K562 (cell line): ENCODE data around the gene S100G.

ENCODE experiments used
- POLR3A ChIP-seq: IDR thresholded peaks from 2 replicates; pipeline ENCODE4 v1.6.1; 2011; ENCODE audit warnings: borderline replicate concordance, mild to moderate bottlenecking, moderate library complexity; ENCODE audit not compliant: insufficient read length, insufficient read depth; ENCODE audit errors: extremely low read depth
- TARDBP ChIP-seq: fragments of 450-650 bp; IDR thresholded peaks from 2 replicates; pipeline ENCODE4 v1.6.1; 2016
- TF ChIP-seq, protein P1 (sequence below), 3 experiments: IDR thresholded peaks in 2 of 3; conservative IDR thresholded peaks in 1 of 3; 2 replicates each; pipeline ENCODE4 v1.5.1; 2011 to 2012; ENCODE audit warnings: low read length in 3 of 3, mild to moderate bottlenecking in 3 of 3, control low read depth in 2 of 3, improper control_type of control experiment in 1 of 3, inconsistent platforms in 1 of 3, low read depth in 1 of 3, mixed read lengths in 1 of 3, moderate library complexity in 1 of 3; ENCODE audit not compliant: insufficient read depth in 2 of 3

DNA sequence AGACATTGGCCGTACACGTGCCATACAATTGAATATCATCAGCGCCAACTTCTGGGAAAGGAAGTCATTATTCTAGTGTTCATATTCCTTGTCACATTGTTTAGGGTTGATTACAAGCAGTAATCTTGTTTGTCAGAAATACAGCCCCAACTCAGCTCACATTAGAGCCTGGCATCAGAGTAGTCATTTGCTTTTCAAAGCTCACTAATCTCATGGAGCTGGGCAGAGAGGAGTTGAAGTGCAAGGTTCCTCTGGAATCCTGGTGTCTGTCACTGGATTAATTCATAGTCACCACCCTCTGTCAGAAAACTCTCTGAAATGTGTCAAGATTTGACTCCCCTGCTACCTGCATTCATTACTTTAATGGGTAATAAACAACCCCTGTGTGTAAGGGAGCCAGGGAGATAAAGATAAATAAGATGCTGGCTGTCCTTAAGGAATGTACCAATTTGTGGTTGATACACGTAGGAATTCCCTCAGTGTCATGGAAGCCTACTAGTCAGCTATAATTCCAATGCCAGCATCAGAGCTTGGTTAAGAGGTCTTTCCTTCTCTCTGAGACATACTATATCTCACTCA, 43.7 kb upstream of the S100G start:
- no peak for TF ChIP-seq TARDBP
- TF ChIP-seq, protein P1, sequence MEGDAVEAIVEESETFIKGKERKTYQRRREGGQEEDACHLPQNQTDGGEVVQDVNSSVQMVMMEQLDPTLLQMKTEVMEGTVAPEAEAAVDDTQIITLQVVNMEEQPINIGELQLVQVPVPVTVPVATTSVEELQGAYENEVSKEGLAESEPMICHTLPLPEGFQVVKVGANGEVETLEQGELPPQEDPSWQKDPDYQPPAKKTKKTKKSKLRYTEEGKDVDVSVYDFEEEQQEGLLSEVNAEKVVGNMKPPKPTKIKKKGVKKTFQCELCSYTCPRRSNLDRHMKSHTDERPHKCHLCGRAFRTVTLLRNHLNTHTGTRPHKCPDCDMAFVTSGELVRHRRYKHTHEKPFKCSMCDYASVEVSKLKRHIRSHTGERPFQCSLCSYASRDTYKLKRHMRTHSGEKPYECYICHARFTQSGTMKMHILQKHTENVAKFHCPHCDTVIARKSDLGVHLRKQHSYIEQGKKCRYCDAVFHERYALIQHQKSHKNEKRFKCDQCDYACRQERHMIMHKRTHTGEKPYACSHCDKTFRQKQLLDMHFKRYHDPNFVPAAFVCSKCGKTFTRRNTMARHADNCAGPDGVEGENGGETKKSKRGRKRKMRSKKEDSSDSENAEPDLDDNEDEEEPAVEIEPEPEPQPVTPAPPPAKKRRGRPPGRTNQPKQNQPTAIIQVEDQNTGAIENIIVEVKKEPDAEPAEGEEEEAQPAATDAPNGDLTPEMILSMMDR (IDR thresholded peaks at IDR 0.05 in 2 of 3, conservative IDR thresholded peaks at IDR 0.05 in 1 of 3; ENCODE audit: insufficient read depth in 2 of 3, low read depth in 1 of 3, low read length in 3 of 3): no peak
- TF ChIP-seq POLR3A: no peak
